Epithelial cell of proximal tubule (primary cell): ENCODE measurements around the gene ROR2. TPM values are rescaled to one million over a fixed set of nuclear protein-coding genes. Genes with fewer than 3 reads are reported as not detected.

Experiments
- DNase-seq: peaks from one replicate; pipeline ENCODE4 v3.0.0-alpha.2; 2011; ENCODE audit warnings: low read depth
- H3K4me3 ChIP-seq: 2 replicates; pipeline ENCODE4 v1.5.1; 2011; ENCODE audit warnings: low read depth, mild to moderate bottlenecking, low read length
- CTCF ChIP-seq: conservative IDR thresholded peaks from 2 replicates; pipeline ENCODE4 v1.5.1; 2012; ENCODE audit warnings: low read depth, mild to moderate bottlenecking, low read length
- total RNA-seq: library from RNA; depleted of rRNA; stranded (reverse); fragments of >200 nt; gene quantifications from 2 replicates; pipeline ENCODE4 v1.2.3, GENCODE V29; 2015

ROR2 gene
- total RNA-seq, 1 donor from 2014 or later = 3.1 TPM

- no peak overlapping the region for H3K4me3 ChIP-seq
- no peak for DNase-seq
- TF ChIP-seq CTCF = no peak
These were observed 160.1 kb downstream of the ROR2 start for GRCh38 chr9:91789941-91790340.

- DNase-seq = no peak
- no peak for TF ChIP-seq CTCF
- no peak overlapping the region for H3K4me3 ChIP-seq
These were observed 162.1 kb downstream of the ROR2 start for GRCh38 chr9:91787931-91788330.

GRCh38 chr9:91786132-91786896 is 163.7 kb downstream of the ROR2 start:
- no peak for DNase-seq
- H3K4me3 ChIP-seq = no peak overlapping the region
- TF ChIP-seq CTCF = no peak

- TF ChIP-seq CTCF = no peak
- no peak for DNase-seq
- H3K4me3 ChIP-seq = no peak overlapping the region
These were observed 164.6 kb downstream of the ROR2 start for GRCh38 chr9:91785447-91785842.

- no peak for TF ChIP-seq CTCF
- no peak overlapping the region for H3K4me3 ChIP-seq
- no peak for DNase-seq
These were observed 165.2 kb downstream of the ROR2 start for GRCh38 chr9:91784673-91785446.

- TF ChIP-seq CTCF = no peak
- no peak overlapping the region for H3K4me3 ChIP-seq
- DNase-seq = no peak
These were observed 166.0 kb downstream of the ROR2 start for GRCh38 chr9:91783876-91784672.
